Measurements from ENCODE around the gene MLX. TPM values are rescaled to one million over a fixed set of nuclear protein-coding genes. Genes with fewer than 3 reads are reported as not detected.
A peak's percentile ranks its signal among the peaks of the same experiment; 100 is the strongest.
"Not testable (repeated sequence)": the region's sequence is repeated elsewhere in the genome, so short reads cannot be mapped to it uniquely, and the experiment has no call there.

Gene MLX
- polyA plus RNA-seq, 2 donors = 36.8 to 38.3 TPM

GRCh38 chr17:42554250-42555121, 12.4 kb upstream of the MLX start:
- H3K9me3 ChIP-seq (ENCODE audit: control insufficient read depth in 2 of 2, insufficient read depth in 1 of 2, low read depth in 1 of 2, low read length in 1 of 2) = no peaks in the 10 kb centered on the region
- WGBS, 2 donors = 0 to 1% methylated on average over 77 to 82 of the region's 82 CpGs
- H3K4me1 ChIP-seq (ENCODE audit: control insufficient read depth in 2 of 2, insufficient read depth in 2 of 2, low read length in 1 of 2) = peaks cover 0 to 10% of the 10 kb centered on the region in 2 donors
- H3K4me3 ChIP-seq (ENCODE audit: low read depth in 1 of 2, low read length in 2 of 2) = peak overlapping the region; percentile 79 to 88
- H3K27me3 ChIP-seq (ENCODE audit: control insufficient read depth in 1 of 2, insufficient read depth in 2 of 2, low read length in 2 of 2) = no peaks in the 10 kb centered on the region
- H3K27ac ChIP-seq (ENCODE audit: low read depth in 2 of 2, low read length in 1 of 2) = peak overlapping the region; percentile 94 to 95
- no peaks in the 10 kb centered on the region for H3K36me3 ChIP-seq (ENCODE audit: control insufficient read depth in 2 of 2, insufficient read depth in 2 of 2, low read length in 1 of 2)

DNA sequence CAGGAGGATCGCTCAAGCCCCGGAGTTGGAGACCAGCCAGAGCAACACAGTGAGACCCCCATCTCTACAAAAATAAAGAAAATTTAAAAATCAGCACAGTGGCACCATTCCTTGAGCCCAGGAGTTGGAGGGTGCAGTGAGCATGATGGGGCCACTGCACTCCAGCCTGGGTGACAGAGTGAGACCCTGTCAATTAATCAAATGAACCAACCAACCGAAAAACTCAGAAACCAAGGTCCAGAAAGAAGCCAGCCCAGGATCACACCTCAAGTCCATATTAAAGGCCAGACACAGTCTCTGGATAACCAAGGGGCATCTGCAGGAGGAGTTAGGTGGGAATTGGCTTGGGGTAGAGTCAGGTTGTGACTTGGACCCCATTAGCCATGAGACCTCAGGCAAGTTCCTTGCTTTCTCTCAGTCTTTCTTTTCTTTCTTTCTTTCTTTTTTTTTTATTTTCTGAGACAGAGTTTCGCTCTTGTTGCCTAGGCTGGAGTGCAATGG, 11.7 kb upstream of the MLX start:
- H3K27me3 ChIP-seq (ENCODE audit: control insufficient read depth in 1 of 2, insufficient read depth in 2 of 2, low read length in 2 of 2) = no peaks in the 10 kb centered on the region

GRCh38 chr17:42555961-42556617, 10.8 kb upstream of the MLX start:
- H3K36me3 ChIP-seq (ENCODE audit: control insufficient read depth in 2 of 2, insufficient read depth in 2 of 2, low read length in 1 of 2); H3K4me3 ChIP-seq (ENCODE audit: low read depth in 1 of 2, low read length in 2 of 2); H3K27ac ChIP-seq (ENCODE audit: low read depth in 2 of 2, low read length in 1 of 2); H3K4me1 ChIP-seq (ENCODE audit: control insufficient read depth in 2 of 2, insufficient read depth in 2 of 2, low read length in 1 of 2); H3K27me3 ChIP-seq (ENCODE audit: control insufficient read depth in 1 of 2, insufficient read depth in 2 of 2, low read length in 2 of 2); H3K9me3 ChIP-seq (ENCODE audit: control insufficient read depth in 2 of 2, insufficient read depth in 1 of 2, low read depth in 1 of 2, low read length in 1 of 2): not testable (repeated sequence)
- WGBS, 2 donors = 63 to 64% methylated on average over 4 to 5 of the region's 5 CpGs

More for the DNA sequence above, 11.7 kb upstream of the MLX start:
- Histone ChIP-seq H3K4me3 (ENCODE audit: low read depth in 1 of 2, low read length in 2 of 2) (peak overlapping the region; percentile 79 to 88), H3K27ac (ENCODE audit: low read depth in 2 of 2, low read length in 1 of 2) (peak overlapping the region; percentile 94 to 95), H3K4me1 (ENCODE audit: control insufficient read depth in 2 of 2, insufficient read depth in 2 of 2, low read length in 1 of 2) (peaks cover 0 to 10% of the 10 kb centered on the region in 2 donors), H3K9me3 (ENCODE audit: control insufficient read depth in 2 of 2, insufficient read depth in 1 of 2, low read depth in 1 of 2, low read length in 1 of 2) (no peaks in the 10 kb centered on the region), H3K36me3 (ENCODE audit: control insufficient read depth in 2 of 2, insufficient read depth in 2 of 2, low read length in 1 of 2) (no peaks in the 10 kb centered on the region)
- 26 to 27% methylated on average over 4 of the region's 4 CpGs for WGBS, 2 donors

DNA sequence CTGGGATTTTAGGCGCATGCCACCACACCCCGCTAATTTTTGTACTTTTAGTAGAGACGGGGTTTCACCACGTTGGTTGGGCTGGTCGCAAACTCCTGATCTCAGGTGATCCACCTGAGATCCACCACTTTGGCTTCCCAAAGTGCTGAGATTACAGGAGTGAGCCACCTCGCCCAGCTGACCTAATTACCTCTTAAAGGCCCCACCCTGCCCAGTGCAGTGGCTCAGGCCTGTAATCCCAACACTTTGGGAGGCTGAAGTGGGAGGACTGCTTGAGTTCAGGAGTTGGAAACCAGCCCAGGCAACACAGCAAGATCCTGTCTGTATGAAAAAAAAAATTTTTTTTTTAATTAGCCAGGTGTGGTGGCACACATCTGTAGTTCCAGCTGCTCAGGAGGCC, 7.8 kb upstream of the MLX start:
- Histone ChIP-seq H3K36me3 (ENCODE audit: control insufficient read depth in 2 of 2, insufficient read depth in 2 of 2, low read length in 1 of 2) (no peaks in the 10 kb centered on the region), H3K9me3 (ENCODE audit: control insufficient read depth in 2 of 2, insufficient read depth in 1 of 2, low read depth in 1 of 2, low read length in 1 of 2) (no peaks in the 10 kb centered on the region), H3K27me3 (ENCODE audit: control insufficient read depth in 1 of 2, insufficient read depth in 2 of 2, low read length in 2 of 2) (no peaks in the 10 kb centered on the region), H3K27ac (ENCODE audit: low read depth in 2 of 2, low read length in 1 of 2) (peak overlapping the region in 1 of 2 donors; percentile 63), H3K4me3 (ENCODE audit: low read depth in 1 of 2, low read length in 2 of 2) (no peak overlapping the region), H3K4me1 (ENCODE audit: control insufficient read depth in 2 of 2, insufficient read depth in 2 of 2, low read length in 1 of 2) (peaks cover 9 to 21% of the 10 kb centered on the region in 2 donors)
- WGBS, 2 donors = 71 to 72% methylated on average over 6 of the region's 6 CpGs

DNA sequence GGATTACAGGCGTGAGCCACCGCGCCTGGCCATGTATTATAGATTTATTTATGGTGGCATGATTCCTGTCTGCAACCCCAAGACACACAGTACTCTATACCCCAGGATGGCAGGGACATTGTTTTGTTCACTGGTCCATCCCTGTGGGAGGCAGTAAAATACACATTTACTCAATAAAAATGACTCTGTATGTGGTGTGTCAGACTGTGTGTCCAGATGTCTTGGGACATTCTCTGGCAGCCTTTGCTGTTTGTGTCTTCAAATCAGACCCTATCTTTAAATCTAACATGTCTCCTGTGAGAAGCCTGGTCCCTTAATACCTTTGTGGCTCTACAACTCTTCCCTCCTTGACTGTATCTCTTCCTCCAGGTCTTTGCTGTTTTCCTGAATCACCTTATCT, 6.7 kb upstream of the MLX start:
- peaks cover 9 to 19% of the 10 kb centered on the region in 2 donors for H3K4me1 ChIP-seq (ENCODE audit: control insufficient read depth in 2 of 2, insufficient read depth in 2 of 2, low read length in 1 of 2)
- no peak overlapping the region for H3K27ac ChIP-seq (ENCODE audit: low read depth in 2 of 2, low read length in 1 of 2)
- 81 to 90% methylated on average over 3 of the region's 3 CpGs for WGBS, 2 donors
- H3K27me3 ChIP-seq (ENCODE audit: control insufficient read depth in 1 of 2, insufficient read depth in 2 of 2, low read length in 2 of 2) = no peaks in the 10 kb centered on the region
- no peak overlapping the region for H3K4me3 ChIP-seq (ENCODE audit: low read depth in 1 of 2, low read length in 2 of 2)
- no peaks in the 10 kb centered on the region for H3K9me3 ChIP-seq (ENCODE audit: control insufficient read depth in 2 of 2, insufficient read depth in 1 of 2, low read depth in 1 of 2, low read length in 1 of 2)
- peaks cover 0 to 9% of the 10 kb centered on the region in 2 donors for H3K36me3 ChIP-seq (ENCODE audit: control insufficient read depth in 2 of 2, insufficient read depth in 2 of 2, low read length in 1 of 2)

- H3K27me3 ChIP-seq (ENCODE audit: control insufficient read depth in 1 of 2, insufficient read depth in 2 of 2, low read length in 2 of 2) = no peaks in the 10 kb centered on the region
Measured at GRCh38 chr17:42561897-42562387, 5.0 kb upstream of the MLX start, which contains the start of gene COASY. Gene COASY, plus strand, starts transcription at chr17:42562148. Its CDS starts 475 bp downstream, at chr17:42562623.

GRCh38 chr17:42562388-42563142, 4.3 kb upstream of the MLX start:
- Histone ChIP-seq H3K4me3 (ENCODE audit: low read depth in 1 of 2, low read length in 2 of 2) (peak overlapping the region; percentile 91), H3K27ac (ENCODE audit: low read depth in 2 of 2, low read length in 1 of 2) (peak overlapping the region; percentile 89 to 97), H3K27me3 (ENCODE audit: control insufficient read depth in 1 of 2, insufficient read depth in 2 of 2, low read length in 2 of 2) (no peaks in the 10 kb centered on the region), H3K4me1 (ENCODE audit: control insufficient read depth in 2 of 2, insufficient read depth in 2 of 2, low read length in 1 of 2) (peaks cover 13 to 32% of the 10 kb centered on the region in 2 donors), H3K36me3 (ENCODE audit: control insufficient read depth in 2 of 2, insufficient read depth in 2 of 2, low read length in 1 of 2) (peaks cover 3 to 18% of the 10 kb centered on the region in 2 donors), H3K9me3 (ENCODE audit: control insufficient read depth in 2 of 2, insufficient read depth in 1 of 2, low read depth in 1 of 2, low read length in 1 of 2) (no peaks in the 10 kb centered on the region)
- 7 to 8% methylated on average over 47 to 48 of the region's 48 CpGs for WGBS, 2 donors

More at GRCh38 chr17:42561897-42562387, 5.0 kb upstream of the MLX start, which contains the start of gene COASY:
- Histone ChIP-seq H3K4me1 (ENCODE audit: control insufficient read depth in 2 of 2, insufficient read depth in 2 of 2, low read length in 1 of 2) (peaks cover 13 to 29% of the 10 kb centered on the region in 2 donors), H3K27ac (ENCODE audit: low read depth in 2 of 2, low read length in 1 of 2) (peak within 1 kb of the TSS; percentile 89 to 97), H3K4me3 (ENCODE audit: low read depth in 1 of 2, low read length in 2 of 2) (peak within 1 kb of the TSS; percentile 91), H3K36me3 (ENCODE audit: control insufficient read depth in 2 of 2, insufficient read depth in 2 of 2, low read length in 1 of 2) (peaks cover 3 to 18% of the 10 kb centered on the region in 2 donors), H3K9me3 (ENCODE audit: control insufficient read depth in 2 of 2, insufficient read depth in 1 of 2, low read depth in 1 of 2, low read length in 1 of 2) (no peaks in the 10 kb centered on the region)
- 1% methylated on average over 26 of the region's 26 CpGs for WGBS, 2 donors

GRCh38 chr17:42563143-42563509, 3.8 kb upstream of the MLX start:
- peaks cover 13 to 35% of the 10 kb centered on the region in 2 donors for H3K4me1 ChIP-seq (ENCODE audit: control insufficient read depth in 2 of 2, insufficient read depth in 2 of 2, low read length in 1 of 2)
- peaks cover 3 to 18% of the 10 kb centered on the region in 2 donors for H3K36me3 ChIP-seq (ENCODE audit: control insufficient read depth in 2 of 2, insufficient read depth in 2 of 2, low read length in 1 of 2)
- peak overlapping the region; percentile 89 to 97 for H3K27ac ChIP-seq (ENCODE audit: low read depth in 2 of 2, low read length in 1 of 2)
- H3K27me3 ChIP-seq (ENCODE audit: control insufficient read depth in 1 of 2, insufficient read depth in 2 of 2, low read length in 2 of 2) = no peaks in the 10 kb centered on the region
- no peaks in the 10 kb centered on the region for H3K9me3 ChIP-seq (ENCODE audit: control insufficient read depth in 2 of 2, insufficient read depth in 1 of 2, low read depth in 1 of 2, low read length in 1 of 2)
- 53 to 60% methylated on average over 14 of the region's 14 CpGs for WGBS, 2 donors
- H3K4me3 ChIP-seq (ENCODE audit: low read depth in 1 of 2, low read length in 2 of 2) = peak overlapping the region; percentile 91

- peak overlapping the region; percentile 89 to 97 for H3K27ac ChIP-seq (ENCODE audit: low read depth in 2 of 2, low read length in 1 of 2)
- H3K9me3 ChIP-seq (ENCODE audit: control insufficient read depth in 2 of 2, insufficient read depth in 1 of 2, low read depth in 1 of 2, low read length in 1 of 2) = no peaks in the 10 kb centered on the region
- WGBS, 2 donors = 9 to 19% methylated on average over 1 of the region's 1 CpG
- H3K4me3 ChIP-seq (ENCODE audit: low read depth in 1 of 2, low read length in 2 of 2) = peak overlapping the region; percentile 91
- no peaks in the 10 kb centered on the region for H3K27me3 ChIP-seq (ENCODE audit: control insufficient read depth in 1 of 2, insufficient read depth in 2 of 2, low read length in 2 of 2)
- H3K36me3 ChIP-seq (ENCODE audit: control insufficient read depth in 2 of 2, insufficient read depth in 2 of 2, low read length in 1 of 2) = peaks cover 3 to 21% of the 10 kb centered on the region in 2 donors
- H3K4me1 ChIP-seq (ENCODE audit: control insufficient read depth in 2 of 2, insufficient read depth in 2 of 2, low read length in 1 of 2) = peaks cover 13 to 35% of the 10 kb centered on the region in 2 donors
Measured at GRCh38 chr17:42563543-42563942, 3.4 kb upstream of the MLX start.
